Skin of body (tissue), 2 donors: ENCODE measurements around the gene ZFPM1. TPM values are rescaled to one million over a fixed set of nuclear protein-coding genes. Genes with fewer than 3 reads are reported as not detected.

Experiments used
- small RNA-seq: library from RNA; depleted of rRNA; stranded (forward); fragments of <200 nt; gene quantifications from one replicate; pipeline ENCODE3, GENCODE V24; 2014; ENCODE audit warnings: low replicate concordance
- total RNA-seq: library from RNA; depleted of rRNA; stranded (reverse); fragments of >200 nt; gene quantifications from one replicate; pipeline ENCODE4 v1.2.3, GENCODE V29; 2014

The ZFPM1 gene
- total RNA-seq, 1 donor from 2014 or later, result 0.69 TPM

Small RNA genes lying within 50 kb of the gene (small RNA-seq; reads per million reads assigned to genes)
- not detected for gene MIR5189

Other genes with a start within 250 kb of the ZFPM1 start
- gene ZNF469, start 70.3 kb upstream of the ZFPM1 start, total RNA-seq, result 4.6 TPM
- 13.6 TPM for gene ZC3H18, start 117.1 kb downstream of the ZFPM1 start, total RNA-seq
- gene IL17C, start 185.3 kb downstream of the ZFPM1 start, total RNA-seq, result 0.39 TPM
- 77.4 TPM for gene CYBA, start 197.8 kb downstream of the ZFPM1 start, total RNA-seq
- 39.9 TPM for gene MVD, start 209.8 kb downstream of the ZFPM1 start, total RNA-seq
- 0.79 TPM for gene SNAI3, start 233.2 kb downstream of the ZFPM1 start, total RNA-seq